Gastrocnemius medialis (tissue), 4 donors: ENCODE measurements around the gene PBXIP1. TPM values are rescaled to one million over a fixed set of nuclear protein-coding genes. Genes with fewer than 3 reads are reported as not detected.
A peak's percentile ranks its signal among the peaks of the same experiment; 100 is the strongest.

Experiments used
- ATAC-seq, 2 donors: fragments of 150-250 bp; one replicate each; pipeline ENCODE4 v1.9.1; 2016
- DNase-seq, 2 donors: peaks; one replicate each; pipeline ENCODE4 v3.0.0-alpha.2; 2019
- H3K27ac ChIP-seq, 4 donors: fragments of 200-600 bp; sonication (generic); 1 replicate in 1 of 4; 2 replicates in 3 of 4; pipeline ENCODE4 v1.5.1; 2016 to 2018; ENCODE audit warnings: mild to moderate bottlenecking in 2 of 4, moderate library complexity in 1 of 4
- H3K27me3 ChIP-seq, 3 donors: fragments of 200-600 bp; sonication (generic) in 2 of 3; 1 replicate in 1 of 3; 2 replicates in 2 of 3; pipeline versions ENCODE4 v1.5.1 to v1.6.0; 2016 to 2019; ENCODE audit warnings: mild to moderate bottlenecking in 1 of 3, moderate library complexity in 1 of 3
- H3K36me3 ChIP-seq, 2 donors: fragments of 200-600 bp; sonication (generic) in 1 of 2; one replicate each; pipeline ENCODE4 v1.5.1; 2017 to 2018
- H3K4me1 ChIP-seq, 2 donors: fragments of 200-600 bp; sonication (generic) in 1 of 2; one replicate each; pipeline ENCODE4 v1.5.1; 2016 to 2017; ENCODE audit warnings: mild to moderate bottlenecking in 2 of 2
- H3K4me3 ChIP-seq, 4 donors: fragments of 200-600 bp; sonication (generic) in 3 of 4; 1 replicate in 1 of 4; 2 replicates in 3 of 4; pipeline ENCODE4 v1.5.1; 2016 to 2019; ENCODE audit warnings: mild to moderate bottlenecking in 2 of 4
- H3K9me3 ChIP-seq, 3 donors: fragments of 200-600 bp; sonication (generic) in 2 of 3; 1 replicate in 1 of 3; 2 replicates in 2 of 3; pipeline ENCODE4 v1.5.1; 2016 to 2019
- POLR2A ChIP-seq, 2 donors: fragments of 450-650 bp; IDR thresholded peaks; one replicate each; pipeline ENCODE4 v1.6.1; 2017; ENCODE audit warnings: antibody characterized with exemption in 2 of 2, mild to moderate bottlenecking in 2 of 2, moderate library complexity in 2 of 2
- in situ Hi-C, 4 donors: fragments of 200-750 bp; cut with MboI; loops; one replicate each; pipeline versions ENCODE4 v1.15.0 to v1.8.0; 2017; ENCODE audit warnings: low sequenced_read_pairs in 4 of 4
- intact Hi-C: fragments of 100-400 bp; cut with DNase I; formaldehyde crosslinking; loops from one replicate; pipeline ENCODE4 v1.15.1; 2023; ENCODE audit warnings: low total_unique reads
- total RNA-seq, 4 donors: library from RNA; depleted of rRNA; stranded (reverse); fragments of >200 nt; gene quantifications; one replicate each; pipeline versions ENCODE4 v1.1.0 to v1.2.3, GENCODE V29; 2016
- TF ChIP-seq, protein P1 (sequence below), 5 experiments: fragments of 450-650 bp in 3 of 5; fragments of 200-600 bp in 2 of 5; sonication (generic) in 2 of 5; IDR thresholded peaks in 4 of 5; conservative IDR thresholded peaks in 1 of 5; 1 replicate in 4 of 5; 2 replicates in 1 of 5; pipeline ENCODE4 v1.5.1; 2016 to 2019; ENCODE audit warnings: antibody characterized with exemption in 5 of 5, mild to moderate bottlenecking in 3 of 5, moderate library complexity in 3 of 5

PBXIP1 gene, protein sequence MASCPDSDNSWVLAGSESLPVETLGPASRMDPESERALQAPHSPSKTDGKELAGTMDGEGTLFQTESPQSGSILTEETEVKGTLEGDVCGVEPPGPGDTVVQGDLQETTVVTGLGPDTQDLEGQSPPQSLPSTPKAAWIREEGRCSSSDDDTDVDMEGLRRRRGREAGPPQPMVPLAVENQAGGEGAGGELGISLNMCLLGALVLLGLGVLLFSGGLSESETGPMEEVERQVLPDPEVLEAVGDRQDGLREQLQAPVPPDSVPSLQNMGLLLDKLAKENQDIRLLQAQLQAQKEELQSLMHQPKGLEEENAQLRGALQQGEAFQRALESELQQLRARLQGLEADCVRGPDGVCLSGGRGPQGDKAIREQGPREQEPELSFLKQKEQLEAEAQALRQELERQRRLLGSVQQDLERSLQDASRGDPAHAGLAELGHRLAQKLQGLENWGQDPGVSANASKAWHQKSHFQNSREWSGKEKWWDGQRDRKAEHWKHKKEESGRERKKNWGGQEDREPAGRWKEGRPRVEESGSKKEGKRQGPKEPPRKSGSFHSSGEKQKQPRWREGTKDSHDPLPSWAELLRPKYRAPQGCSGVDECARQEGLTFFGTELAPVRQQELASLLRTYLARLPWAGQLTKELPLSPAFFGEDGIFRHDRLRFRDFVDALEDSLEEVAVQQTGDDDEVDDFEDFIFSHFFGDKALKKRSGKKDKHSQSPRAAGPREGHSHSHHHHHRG
- total RNA-seq, result 100 to 1,000 TPM; 126 to 171 (median 165) TPM

DNA sequence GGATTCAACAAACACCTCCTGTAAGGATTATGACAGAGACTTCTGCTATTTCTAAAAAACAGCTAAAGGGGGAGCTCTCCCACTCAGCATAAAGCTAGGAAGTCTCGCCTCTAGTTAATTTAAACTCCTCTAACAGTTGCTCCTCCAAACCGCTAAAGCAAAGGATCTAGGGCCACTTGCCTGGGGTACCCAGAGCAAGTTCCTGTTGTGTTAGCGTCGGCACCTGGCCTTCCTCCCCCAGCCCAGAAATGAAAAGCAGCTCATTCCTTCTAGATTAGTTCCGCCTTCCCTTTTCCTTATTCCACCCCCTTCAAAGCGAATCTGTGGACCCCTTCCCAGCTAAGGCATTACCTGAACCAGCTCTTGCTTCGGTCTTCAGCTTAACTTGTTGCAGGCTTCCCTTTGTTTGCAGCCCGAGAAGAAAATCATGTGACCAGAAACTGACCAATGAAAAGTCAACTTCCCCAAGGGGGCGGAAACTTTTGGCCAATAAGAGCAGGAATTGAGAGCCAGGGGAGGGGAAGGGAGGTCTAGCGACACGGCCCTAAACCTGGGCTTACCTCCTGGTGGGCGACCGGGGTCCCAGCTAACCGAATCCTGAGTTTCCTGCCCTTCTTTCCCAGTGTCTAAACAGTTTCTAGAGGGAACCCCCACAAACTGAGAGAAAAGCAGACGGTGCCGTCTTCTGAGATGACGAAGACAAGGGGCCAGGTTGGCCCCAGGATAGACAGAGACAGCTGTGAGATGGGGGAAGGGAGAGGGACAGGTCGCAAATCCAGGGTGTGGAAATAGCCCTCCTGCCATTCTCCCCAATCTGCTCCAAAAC lies at the start of gene PBXIP1:
Gene PBXIP1, minus strand, starts transcription at position 382 of the 826 bp plus-strand sequence. CDS start 2,378 bp downstream, outside the sequence.
- ATAC-seq, result peak; percentile 93 to 95
- Histone ChIP-seq H3K9me3 (no peaks in the 10 kb centered on the region), H3K27ac (peak within 1 kb of the TSS; percentile 92 to 98 (median 94)), H3K4me3 (peak within 1 kb of the TSS; percentile 67 to 77 (median 69)), H3K27me3 (no peaks in the 10 kb centered on the region), H3K4me1 (peaks cover 62 to 66% of the 10 kb centered on the region in 2 donors), H3K36me3 (peaks cover 0 to 20% of the 10 kb centered on the region in 2 donors)
- peak; percentile 76 to 89 for DNase-seq
- TF ChIP-seq, protein P1, sequence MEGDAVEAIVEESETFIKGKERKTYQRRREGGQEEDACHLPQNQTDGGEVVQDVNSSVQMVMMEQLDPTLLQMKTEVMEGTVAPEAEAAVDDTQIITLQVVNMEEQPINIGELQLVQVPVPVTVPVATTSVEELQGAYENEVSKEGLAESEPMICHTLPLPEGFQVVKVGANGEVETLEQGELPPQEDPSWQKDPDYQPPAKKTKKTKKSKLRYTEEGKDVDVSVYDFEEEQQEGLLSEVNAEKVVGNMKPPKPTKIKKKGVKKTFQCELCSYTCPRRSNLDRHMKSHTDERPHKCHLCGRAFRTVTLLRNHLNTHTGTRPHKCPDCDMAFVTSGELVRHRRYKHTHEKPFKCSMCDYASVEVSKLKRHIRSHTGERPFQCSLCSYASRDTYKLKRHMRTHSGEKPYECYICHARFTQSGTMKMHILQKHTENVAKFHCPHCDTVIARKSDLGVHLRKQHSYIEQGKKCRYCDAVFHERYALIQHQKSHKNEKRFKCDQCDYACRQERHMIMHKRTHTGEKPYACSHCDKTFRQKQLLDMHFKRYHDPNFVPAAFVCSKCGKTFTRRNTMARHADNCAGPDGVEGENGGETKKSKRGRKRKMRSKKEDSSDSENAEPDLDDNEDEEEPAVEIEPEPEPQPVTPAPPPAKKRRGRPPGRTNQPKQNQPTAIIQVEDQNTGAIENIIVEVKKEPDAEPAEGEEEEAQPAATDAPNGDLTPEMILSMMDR (IDR thresholded peaks at IDR 0.05 in 4 of 5, conservative IDR thresholded peaks at IDR 0.05 in 1 of 5), result no peak
- TF ChIP-seq POLR2A (IDR thresholded peaks at IDR 0.05), result peak; percentile 67 to 71
- intact Hi-C loops (loop anchor here (1.0 kb wide), 1 partner anchor 19 kb away; no protein-coding TSS in a partner anchor), in situ Hi-C loops (loop anchor here in 1 of 4 donors (25.0 kb wide), 1 partner anchor 106 kb away; the partner anchor contains the start of genes ADAM15 and EFNA4)

DNA sequence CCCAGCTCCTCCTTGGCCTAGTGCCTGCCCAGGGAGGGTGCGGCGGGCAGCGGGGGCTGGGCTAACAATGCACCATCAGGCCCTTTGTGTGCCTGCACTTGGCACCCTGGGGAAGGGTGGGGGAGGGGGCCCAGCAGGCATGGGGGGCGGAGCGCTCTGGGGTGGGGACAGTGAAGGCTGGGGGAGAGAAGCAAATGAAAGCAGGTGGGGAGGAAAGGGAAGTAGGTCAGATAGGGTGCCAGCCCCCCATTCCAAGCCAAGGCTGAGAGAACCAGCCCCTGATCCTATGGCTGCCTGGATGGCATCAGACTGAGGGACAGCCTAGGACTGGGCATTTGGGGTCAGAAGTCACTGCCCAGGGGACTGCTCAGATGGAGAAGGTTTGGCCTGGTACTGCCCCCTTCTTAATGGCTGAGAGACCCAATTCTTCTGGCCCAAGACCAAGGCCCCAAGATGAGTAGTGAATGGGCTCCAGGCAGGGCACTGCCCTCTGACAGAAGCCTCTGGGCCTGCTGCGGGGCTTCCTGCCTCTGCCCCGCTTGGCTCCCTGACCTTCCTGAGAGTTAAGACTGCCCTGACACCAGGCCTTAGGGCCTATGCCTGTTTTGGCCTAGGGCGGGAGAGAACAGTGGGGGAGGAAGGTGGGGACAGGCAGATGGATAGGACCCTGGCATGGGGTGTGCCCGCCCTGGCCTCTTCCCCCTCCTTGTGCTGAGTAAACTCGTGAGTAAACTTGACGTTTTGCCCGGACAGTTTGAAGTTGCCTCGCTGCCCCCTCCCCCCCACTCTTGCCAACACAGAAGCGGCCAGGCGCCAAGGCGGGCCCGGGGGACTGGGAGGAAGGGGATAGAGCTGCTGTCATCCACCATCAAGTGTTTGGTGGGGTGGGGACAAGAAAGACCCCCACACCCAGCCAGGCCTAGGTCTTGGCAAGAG lies 49.4 kb upstream of the PBXIP1 start:
- TF ChIP-seq, protein P1 (IDR thresholded peaks at IDR 0.05 in 4 of 5, conservative IDR thresholded peaks at IDR 0.05 in 1 of 5), result no peak
- peak; percentile 30 to 50 for TF ChIP-seq POLR2A (IDR thresholded peaks at IDR 0.05)
- ATAC-seq (peak; percentile 9 to 18), DNase-seq (peak; percentile 90 to 93)
- H3K4me3 ChIP-seq, result peak overlapping the region; percentile 94 to 99 (median 96)
- no peaks in the 10 kb centered on the region for H3K36me3 ChIP-seq
- no peaks in the 10 kb centered on the region for H3K27me3 ChIP-seq
- peaks cover 40 to 61% of the 10 kb centered on the region in 2 donors for H3K4me1 ChIP-seq
- in situ Hi-C loops (no loop called here), intact Hi-C loops (loop anchor here (2.0 to 10.0 kb wide), 4 partner anchors 45 to 1489 kb away; partner anchors contain the start of gene ADAM15)
- peak overlapping the region; percentile 95 to 99 (median 98) for H3K27ac ChIP-seq
- H3K9me3 ChIP-seq, result no peaks in the 10 kb centered on the region

DNA sequence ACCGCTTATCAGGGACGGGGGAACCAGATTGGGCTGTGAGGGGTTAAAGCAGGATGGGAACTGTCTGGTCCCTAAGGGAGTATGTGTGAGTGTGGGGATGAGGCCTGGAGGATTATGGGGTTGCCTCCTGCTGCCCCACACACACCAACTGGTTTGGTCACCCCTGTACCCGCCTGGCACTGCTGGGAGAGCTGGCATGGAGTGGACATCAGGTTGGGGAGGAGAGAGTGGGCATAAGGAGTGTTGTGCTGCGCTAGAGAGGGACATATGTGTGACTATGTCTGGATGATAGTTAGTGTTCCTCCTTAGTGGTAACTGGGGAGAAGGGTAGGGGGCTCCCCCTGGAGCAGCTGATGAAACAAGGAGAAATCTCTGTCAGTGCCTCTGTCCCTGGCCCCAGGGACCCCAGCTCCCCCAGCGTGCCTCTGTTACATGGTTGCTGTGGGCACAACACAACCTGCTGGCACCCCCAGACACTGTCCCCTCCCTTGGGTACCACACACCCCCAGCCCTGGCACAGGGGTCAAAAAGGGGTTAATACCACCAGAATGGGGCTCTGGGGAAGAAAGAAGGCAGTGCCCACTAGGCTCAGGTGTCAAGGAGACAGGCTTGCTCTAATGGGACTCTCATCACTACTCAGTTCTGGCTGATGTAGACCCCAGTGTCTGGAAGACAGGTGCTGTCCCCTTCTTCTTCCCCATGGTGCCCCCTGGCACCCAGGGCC lies 48.6 kb upstream of the PBXIP1 start:
- intact Hi-C loops (loop anchor here (5.0 to 10.0 kb wide), 6 partner anchors 133 to 1490 kb away; partner anchors contain the start of genes SLC50A1 and UBE2Q1), in situ Hi-C loops (no loop called here)
- Histone ChIP-seq H3K27ac (peak overlapping the region; percentile 95 to 99 (median 98)), H3K4me1 (peaks cover 39 to 64% of the 10 kb centered on the region in 2 donors), H3K27me3 (no peaks in the 10 kb centered on the region), H3K36me3 (no peaks in the 10 kb centered on the region), H3K4me3 (peak overlapping the region; percentile 94 to 99 (median 96)), H3K9me3 (no peaks in the 10 kb centered on the region)
- no peak for TF ChIP-seq POLR2A (IDR thresholded peaks at IDR 0.05)
- TF ChIP-seq, protein P1 (IDR thresholded peaks at IDR 0.05 in 4 of 5, conservative IDR thresholded peaks at IDR 0.05 in 1 of 5), result no peak
- DNase-seq, result no peak
- no peak for ATAC-seq
